Endothelial cell (in vitro differentiated cells): Measurements from ENCODE around the gene KIF1C. TPM values are rescaled to one million over a fixed set of nuclear protein-coding genes. Genes with fewer than 3 reads are reported as not detected.

Source experiments
- DNase-seq: peaks from one replicate; pipeline ENCODE4 v3.0.0; 2021; ENCODE audit warnings: low spot score
- H3K27ac Mint-ChIP-seq: one replicate; pipeline ENCODE4 v1.8.0; 2021; ENCODE audit warnings: mixed read lengths, inconsistent platforms; ENCODE audit not compliant: unreplicated experiment
- H3K27me3 Mint-ChIP-seq: one replicate; pipeline ENCODE4 v1.8.0; 2021; ENCODE audit warnings: mild to moderate bottlenecking, moderate library complexity, mixed read lengths, inconsistent platforms; ENCODE audit not compliant: unreplicated experiment
- H3K36me3 Mint-ChIP-seq: one replicate; pipeline ENCODE4 v1.8.0; 2021; ENCODE audit warnings: mild to moderate bottlenecking, low read depth, mixed read lengths, inconsistent platforms; ENCODE audit not compliant: unreplicated experiment
- H3K4me1 Mint-ChIP-seq: one replicate; pipeline ENCODE4 v1.8.0; 2021; ENCODE audit warnings: mild to moderate bottlenecking, mixed read lengths, inconsistent platforms; ENCODE audit not compliant: unreplicated experiment
- H3K4me3 Mint-ChIP-seq: one replicate; pipeline ENCODE4 v1.8.0; 2021; ENCODE audit warnings: mild to moderate bottlenecking, mixed read lengths, inconsistent platforms; ENCODE audit not compliant: unreplicated experiment
- H3K9me3 Mint-ChIP-seq: one replicate; pipeline ENCODE4 v1.8.0; 2021; ENCODE audit warnings: mixed read lengths, inconsistent platforms; ENCODE audit not compliant: unreplicated experiment
- CTCF ChIP-seq: fragments of 200-600 bp; sonication (generic); IDR thresholded peaks from one replicate; pipeline ENCODE4 v1.5.0; 2021; ENCODE audit warnings: antibody characterized with exemption; ENCODE audit not compliant: unreplicated experiment
- total RNA-seq: library from RNA; stranded (reverse); fragmentation: NEBNext Ultra II Directional; extraction: Animal tissue kit (Norgen Biotek cat#: 25700); gene quantifications from one replicate; pipeline ENCODE4 v1.2.1, GENCODE V29; 2021; ENCODE audit not compliant: unreplicated experiment

KIF1C gene
- total RNA-seq, 1 donor from 2014 or later = 127 TPM

GRCh38 chr17:4950075-4950745 lies 47.5 kb upstream of the KIF1C start:
- H3K36me3 Mint-ChIP-seq = peaks cover 19% of the 10 kb centered on the region
- peaks cover 38% of the 10 kb centered on the region for H3K4me1 Mint-ChIP-seq
- TF ChIP-seq CTCF = no peak
- H3K27ac Mint-ChIP-seq = peak overlapping the region; percentile 75
- H3K4me3 Mint-ChIP-seq = peak overlapping the region; percentile 87
- DNase-seq = peak; percentile 19
- H3K9me3 Mint-ChIP-seq = no peaks in the 10 kb centered on the region
- peaks cover 33% of the 10 kb centered on the region for H3K27me3 Mint-ChIP-seq

GRCh38 chr17:4950746-4951204 lies 47.0 kb upstream of the KIF1C start, which contains the start of gene ENO3:
Gene ENO3, plus strand, starts transcription at chr17:4951119. Its CDS starts 711 bp downstream, at chr17:4951830.
- peaks cover 16% of the 10 kb centered on the region for H3K36me3 Mint-ChIP-seq
- peak within 1 kb of the TSS; percentile 75 for H3K27ac Mint-ChIP-seq
- H3K27me3 Mint-ChIP-seq = peaks cover 31% of the 10 kb centered on the region
- DNase-seq = no peak
- no peak for TF ChIP-seq CTCF
- no peaks in the 10 kb centered on the region for H3K9me3 Mint-ChIP-seq
- peaks cover 33% of the 10 kb centered on the region for H3K4me1 Mint-ChIP-seq
- peak within 1 kb of the TSS; percentile 87 for H3K4me3 Mint-ChIP-seq

GRCh38 chr17:4951486-4951885 lies 46.3 kb upstream of the KIF1C start:
- TF ChIP-seq CTCF = no peak
- Mint-ChIP-seq H3K36me3 (peaks cover 14% of the 10 kb centered on the region), H3K9me3 (no peaks in the 10 kb centered on the region), H3K4me1 (peaks cover 27% of the 10 kb centered on the region), H3K27ac (no peak overlapping the region), H3K27me3 (peaks cover 29% of the 10 kb centered on the region), H3K4me3 (peak overlapping the region; percentile 87)
- DNase-seq = no peak

GRCh38 chr17:4953451-4953961 lies 44.2 kb upstream of the KIF1C start:
- H3K27me3 Mint-ChIP-seq = peaks cover 23% of the 10 kb centered on the region
- no peak overlapping the region for H3K27ac Mint-ChIP-seq
- peaks cover 12% of the 10 kb centered on the region for H3K36me3 Mint-ChIP-seq
- no peak for DNase-seq
- TF ChIP-seq CTCF = no peak
- H3K4me1 Mint-ChIP-seq = peaks cover 23% of the 10 kb centered on the region
- peak overlapping the region; percentile 62 for H3K4me3 Mint-ChIP-seq
- H3K9me3 Mint-ChIP-seq = no peaks in the 10 kb centered on the region

- Mint-ChIP-seq H3K36me3 (peaks cover 12% of the 10 kb centered on the region), H3K4me1 (peaks cover 21% of the 10 kb centered on the region), H3K27ac (no peak overlapping the region)
Observed at GRCh38 chr17:4955091-4955490, 42.7 kb upstream of the KIF1C start.

More at GRCh38 chr17:4955091-4955490, 42.7 kb upstream of the KIF1C start:
- no peak overlapping the region for H3K4me3 Mint-ChIP-seq
- H3K9me3 Mint-ChIP-seq = no peaks in the 10 kb centered on the region
- H3K27me3 Mint-ChIP-seq = peaks cover 23% of the 10 kb centered on the region
- TF ChIP-seq CTCF = no peak
- DNase-seq = no peak
